ENCODE data around the gene SV2B. TPM values are rescaled to one million over a fixed set of nuclear protein-coding genes. Genes with fewer than 3 reads are reported as not detected.

The SV2B gene
- total and polyA plus RNA-seq, 2 donors from 2014 or later: 0.17 to 3.9 TPM

DNA sequence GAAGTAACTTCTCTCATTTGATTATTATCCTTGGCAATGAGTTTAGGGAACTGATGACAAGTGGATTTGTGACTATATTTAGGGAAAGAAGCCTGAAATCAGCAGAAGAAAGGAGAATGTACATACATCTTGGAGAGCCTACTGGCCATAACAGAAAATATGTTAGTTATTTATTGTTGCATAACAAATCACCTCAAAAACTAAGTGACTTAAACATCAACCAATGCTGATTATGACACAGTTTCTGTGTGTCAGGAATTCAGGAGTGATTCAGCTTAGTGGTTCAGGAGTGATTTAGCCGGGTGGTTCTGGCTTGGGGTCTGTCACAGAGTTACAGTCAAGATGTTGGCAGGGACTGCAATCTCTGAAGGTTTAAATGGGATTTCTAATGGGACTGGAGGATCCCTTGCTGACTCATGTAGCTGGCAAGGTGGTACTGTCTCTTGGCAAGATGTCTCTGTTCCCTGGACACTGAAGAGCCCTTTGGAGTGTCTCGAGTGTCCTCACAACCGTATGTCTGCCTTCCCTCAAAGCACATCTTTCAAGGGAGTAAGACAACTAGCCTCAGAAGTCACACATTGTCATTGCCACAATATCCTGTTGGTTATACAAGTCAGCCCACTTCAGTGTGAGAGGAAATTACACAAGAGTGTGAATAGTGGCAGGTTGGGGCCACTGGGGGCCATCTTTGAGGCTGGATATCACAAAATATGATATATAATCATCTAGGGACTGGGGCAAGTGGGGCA is 248.9 kb downstream of the SV2B start:
- Histone ChIP-seq H3K9ac (ENCODE audit: low read length in 3 of 3) (no peak overlapping the region), H3K4me3 (ENCODE audit: low read length in 3 of 3) (no peak overlapping the region), H3K4me1 (ENCODE audit: control insufficient read depth in 2 of 3, insufficient read depth in 2 of 3, low read depth in 1 of 3, low read length in 3 of 3) (no peaks in the 10 kb centered on the region), H3K36me3 (ENCODE audit: control insufficient read depth in 2 of 3, insufficient read depth in 3 of 3, low read length in 3 of 3) (no peaks in the 10 kb centered on the region), H3K27me3 (ENCODE audit: control insufficient read depth, insufficient read depth, low read length) (no peaks in the 10 kb centered on the region), H3K27ac (ENCODE audit: low read depth in 2 of 2, low read length in 2 of 2) (no peak overlapping the region), H3K9me3 (ENCODE audit: control insufficient read depth in 2 of 3, insufficient read depth in 1 of 3, low read length in 3 of 3) (no peaks in the 10 kb centered on the region)
- TF ChIP-seq, protein P1, sequence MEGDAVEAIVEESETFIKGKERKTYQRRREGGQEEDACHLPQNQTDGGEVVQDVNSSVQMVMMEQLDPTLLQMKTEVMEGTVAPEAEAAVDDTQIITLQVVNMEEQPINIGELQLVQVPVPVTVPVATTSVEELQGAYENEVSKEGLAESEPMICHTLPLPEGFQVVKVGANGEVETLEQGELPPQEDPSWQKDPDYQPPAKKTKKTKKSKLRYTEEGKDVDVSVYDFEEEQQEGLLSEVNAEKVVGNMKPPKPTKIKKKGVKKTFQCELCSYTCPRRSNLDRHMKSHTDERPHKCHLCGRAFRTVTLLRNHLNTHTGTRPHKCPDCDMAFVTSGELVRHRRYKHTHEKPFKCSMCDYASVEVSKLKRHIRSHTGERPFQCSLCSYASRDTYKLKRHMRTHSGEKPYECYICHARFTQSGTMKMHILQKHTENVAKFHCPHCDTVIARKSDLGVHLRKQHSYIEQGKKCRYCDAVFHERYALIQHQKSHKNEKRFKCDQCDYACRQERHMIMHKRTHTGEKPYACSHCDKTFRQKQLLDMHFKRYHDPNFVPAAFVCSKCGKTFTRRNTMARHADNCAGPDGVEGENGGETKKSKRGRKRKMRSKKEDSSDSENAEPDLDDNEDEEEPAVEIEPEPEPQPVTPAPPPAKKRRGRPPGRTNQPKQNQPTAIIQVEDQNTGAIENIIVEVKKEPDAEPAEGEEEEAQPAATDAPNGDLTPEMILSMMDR (IDR thresholded peaks at IDR 0.05; ENCODE audit: borderline replicate concordance, extremely low read depth, insufficient read depth): no peak
- FAIRE-seq (no peak), DNase-seq (no peak)
- intact Hi-C loops (cut with DNase I): no loop called here

Other genes starting within 250 kb of the SV2B start
- gene FURIN, start 231.7 kb upstream of the SV2B start, total RNA-seq: 75.9 TPM
- gene FURIN, start 231.7 kb upstream of the SV2B start, polyA plus RNA-seq (ENCODE audit: insufficient read depth, low read depth, low replicate concordance): 36.4 TPM
- gene FES, start 215.8 kb upstream of the SV2B start, total RNA-seq: 33.5 TPM
- 9.3 TPM for gene FES, start 215.8 kb upstream of the SV2B start, polyA plus RNA-seq (ENCODE audit: insufficient read depth, low read depth, low replicate concordance)
- 56.3 TPM for gene MAN2A2, start 197.0 kb upstream of the SV2B start, total RNA-seq
- 11.4 TPM for gene MAN2A2, start 197.0 kb upstream of the SV2B start, polyA plus RNA-seq (ENCODE audit: insufficient read depth, low read depth, low replicate concordance)
- 15.5 TPM for gene HDDC3, start 167.7 kb upstream of the SV2B start, total RNA-seq
- 47.3 TPM for gene HDDC3, start 167.7 kb upstream of the SV2B start, polyA plus RNA-seq (ENCODE audit: insufficient read depth, low read depth, low replicate concordance)
- 62.8 TPM for gene UNC45A, start 165.0 kb upstream of the SV2B start, total RNA-seq
- gene UNC45A, start 165.0 kb upstream of the SV2B start, polyA plus RNA-seq (ENCODE audit: insufficient read depth, low read depth, low replicate concordance): 48.9 TPM
- 11.6 TPM for gene RCCD1, start 145.4 kb upstream of the SV2B start, total RNA-seq
- gene RCCD1, start 145.4 kb upstream of the SV2B start, polyA plus RNA-seq (ENCODE audit: insufficient read depth, low read depth, low replicate concordance): 11.6 TPM
- 6.6 TPM for gene PRC1, start 105.7 kb upstream of the SV2B start, total RNA-seq
- 3.4 TPM for gene PRC1, start 105.7 kb upstream of the SV2B start, polyA plus RNA-seq (ENCODE audit: insufficient read depth, low read depth, low replicate concordance)
- gene VPS33B, start 77.7 kb upstream of the SV2B start, total RNA-seq: 15.5 TPM
- 18.5 TPM for gene VPS33B, start 77.7 kb upstream of the SV2B start, polyA plus RNA-seq (ENCODE audit: insufficient read depth, low read depth, low replicate concordance)